GM12865 (cell line): ENCODE results near the gene IL6ST.
A peak's percentile ranks its signal among the peaks of the same experiment; 100 is the strongest.
"Not testable (repeated sequence)": the region's sequence is repeated elsewhere in the genome, so short reads cannot be mapped to it uniquely, and the experiment has no call there.

Source experiments
- DNase-seq: peaks from one replicate; pipeline ENCODE4 v3.0.0; 2010; ENCODE audit warnings: low read depth
- H3K4me3 ChIP-seq: 2 replicates; pipeline ENCODE4 v1.5.1; 2011; ENCODE audit warnings: mild to moderate bottlenecking, low read depth, low read length, control low read depth
- TF ChIP-seq, protein P1 (sequence below): IDR thresholded peaks from 2 replicates; pipeline ENCODE4 v1.5.1; 2011; ENCODE audit warnings: low read length, control low read depth, low read depth, inconsistent platforms; ENCODE audit not compliant: insufficient read depth; ENCODE audit errors: missing control alignments

The IL6ST gene

DNA sequence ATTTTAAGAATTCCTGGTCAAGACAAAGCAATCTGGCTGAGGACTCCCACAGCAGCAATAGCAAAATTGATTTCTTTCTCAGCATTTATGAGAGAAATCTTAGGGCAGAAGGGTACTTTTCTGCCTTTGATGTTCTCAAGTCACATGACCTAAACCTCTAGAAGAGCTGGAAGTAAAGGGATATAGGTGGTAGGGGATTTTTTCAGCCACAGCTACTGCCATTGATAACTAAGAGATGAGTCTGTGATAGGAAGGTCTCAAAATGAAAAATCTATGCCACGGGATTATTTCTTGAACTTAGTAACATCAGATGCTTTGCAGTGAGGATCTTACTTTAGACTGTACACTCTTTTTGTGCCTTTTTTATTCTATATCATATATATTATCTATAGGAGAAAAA is 35.6 kb downstream of the IL6ST start:
- peak; percentile 7 for DNase-seq
- H3K4me3 ChIP-seq, result no peak overlapping the region
- TF ChIP-seq, protein P1, sequence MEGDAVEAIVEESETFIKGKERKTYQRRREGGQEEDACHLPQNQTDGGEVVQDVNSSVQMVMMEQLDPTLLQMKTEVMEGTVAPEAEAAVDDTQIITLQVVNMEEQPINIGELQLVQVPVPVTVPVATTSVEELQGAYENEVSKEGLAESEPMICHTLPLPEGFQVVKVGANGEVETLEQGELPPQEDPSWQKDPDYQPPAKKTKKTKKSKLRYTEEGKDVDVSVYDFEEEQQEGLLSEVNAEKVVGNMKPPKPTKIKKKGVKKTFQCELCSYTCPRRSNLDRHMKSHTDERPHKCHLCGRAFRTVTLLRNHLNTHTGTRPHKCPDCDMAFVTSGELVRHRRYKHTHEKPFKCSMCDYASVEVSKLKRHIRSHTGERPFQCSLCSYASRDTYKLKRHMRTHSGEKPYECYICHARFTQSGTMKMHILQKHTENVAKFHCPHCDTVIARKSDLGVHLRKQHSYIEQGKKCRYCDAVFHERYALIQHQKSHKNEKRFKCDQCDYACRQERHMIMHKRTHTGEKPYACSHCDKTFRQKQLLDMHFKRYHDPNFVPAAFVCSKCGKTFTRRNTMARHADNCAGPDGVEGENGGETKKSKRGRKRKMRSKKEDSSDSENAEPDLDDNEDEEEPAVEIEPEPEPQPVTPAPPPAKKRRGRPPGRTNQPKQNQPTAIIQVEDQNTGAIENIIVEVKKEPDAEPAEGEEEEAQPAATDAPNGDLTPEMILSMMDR, result no peak

DNA sequence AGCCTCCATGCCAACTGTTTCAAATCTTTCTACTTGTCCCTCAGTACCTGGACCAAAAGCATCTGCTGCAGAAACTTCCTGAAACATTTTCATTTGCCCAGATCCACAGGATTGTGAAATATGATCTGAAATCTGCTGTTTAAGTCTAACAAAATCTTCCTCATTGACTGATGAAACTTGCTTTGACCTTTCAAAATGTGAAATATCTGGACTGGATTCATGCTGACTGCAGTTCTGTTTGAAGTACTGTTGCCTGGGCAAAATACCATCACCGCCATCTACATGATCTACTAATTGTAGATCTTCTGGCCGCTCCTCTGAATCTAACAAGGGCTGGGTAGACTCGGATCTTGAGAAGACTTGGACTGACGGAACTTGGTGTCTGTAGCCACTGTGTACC is 53.6 kb downstream of the IL6ST start:
- not testable (repeated sequence) for DNase-seq, H3K4me3 ChIP-seq

DNA sequence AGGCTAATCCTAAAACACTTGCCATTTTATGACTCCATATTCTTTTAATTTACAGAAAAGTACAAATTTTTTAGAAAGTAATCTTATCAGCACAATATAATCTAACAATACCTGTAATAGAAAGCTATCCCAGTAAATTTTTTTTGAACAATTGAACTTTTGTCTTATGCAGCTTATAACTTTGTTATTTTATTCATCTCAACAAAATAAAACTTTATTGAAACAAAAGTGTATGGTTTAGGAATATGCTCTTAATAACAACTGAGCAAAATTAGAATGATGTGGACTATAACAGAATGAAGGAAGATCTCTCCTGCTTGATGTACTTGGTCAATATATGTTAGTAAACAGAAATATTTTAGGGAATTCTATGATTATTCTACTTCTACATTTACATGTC is 57.2 kb downstream of the IL6ST start:
- DNase-seq, H3K4me3 ChIP-seq: not testable (repeated sequence)

DNA sequence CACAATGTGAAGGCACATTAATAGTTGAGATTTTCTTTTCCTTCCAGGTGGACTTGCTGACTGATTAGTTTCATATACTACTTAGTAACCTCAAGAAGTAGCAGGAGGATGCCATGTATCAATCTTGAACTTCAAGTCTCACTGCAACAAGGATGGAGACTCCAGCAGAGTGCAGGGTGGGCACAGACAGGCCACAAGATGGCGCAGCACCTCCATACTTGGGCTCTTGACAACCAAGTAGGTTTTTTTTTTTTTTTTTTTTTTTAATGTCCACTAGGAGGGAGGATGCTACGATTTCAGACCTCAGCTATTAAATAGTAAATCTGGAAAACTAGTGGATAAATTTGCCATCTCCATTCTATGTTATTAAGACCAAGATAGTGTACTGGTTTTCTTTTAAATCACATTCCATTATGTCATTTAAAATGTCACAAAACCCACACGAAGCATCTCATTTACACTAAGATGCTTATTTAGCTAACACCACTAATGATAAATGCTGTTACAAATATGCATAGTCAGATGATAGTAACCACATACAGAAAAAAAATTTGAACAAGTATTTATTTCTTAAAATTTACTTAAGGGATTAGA is 58.6 kb downstream of the IL6ST start:
- TF ChIP-seq, protein P1, result peak; percentile 85
- peak; percentile 90 for DNase-seq
- no peak overlapping the region for H3K4me3 ChIP-seq

DNA sequence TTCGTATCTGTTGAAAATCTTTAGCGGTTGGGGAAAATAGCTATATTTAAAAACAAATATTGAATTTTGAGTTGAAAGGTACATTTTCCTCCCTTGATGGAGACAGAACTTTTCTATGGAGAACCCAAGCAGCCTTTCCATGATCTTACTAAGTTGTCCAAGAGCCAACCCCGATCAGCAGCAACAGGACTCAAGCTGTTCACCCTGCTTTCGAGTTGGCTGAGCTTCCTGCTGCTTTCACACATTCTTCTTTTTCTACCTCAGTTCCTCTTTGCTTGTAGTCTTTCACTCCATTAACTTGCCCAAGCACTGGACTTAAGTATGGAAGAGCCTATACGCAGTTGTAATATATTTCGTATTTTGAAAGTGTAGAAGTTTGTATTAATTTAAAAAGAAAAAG is 59.4 kb downstream of the IL6ST start:
- DNase-seq, result no peak
- H3K4me3 ChIP-seq, result no peak overlapping the region
- TF ChIP-seq, protein P1, result no peak

DNA sequence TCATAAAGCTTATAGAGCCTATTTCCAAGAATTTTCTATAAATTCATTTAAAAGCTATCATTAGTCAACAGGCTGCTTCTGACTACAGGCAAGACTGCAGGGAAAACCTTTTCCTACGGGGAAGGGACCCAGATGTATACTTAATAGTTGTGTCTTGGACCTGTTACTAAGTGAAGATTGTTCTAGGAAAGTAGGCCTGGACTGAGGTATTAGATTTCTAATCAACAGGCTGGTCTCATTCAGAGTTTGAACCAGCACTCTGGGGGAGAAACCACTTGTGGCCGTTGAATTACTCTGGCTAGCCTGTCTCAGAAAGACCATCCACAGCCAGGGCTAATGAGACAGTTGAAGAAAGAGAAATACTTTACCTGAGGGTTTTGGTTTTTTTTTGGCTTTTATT is 60.0 kb downstream of the IL6ST start:
- H3K4me3 ChIP-seq, result no peak overlapping the region
- TF ChIP-seq, protein P1, result no peak
- no peak for DNase-seq

DNA sequence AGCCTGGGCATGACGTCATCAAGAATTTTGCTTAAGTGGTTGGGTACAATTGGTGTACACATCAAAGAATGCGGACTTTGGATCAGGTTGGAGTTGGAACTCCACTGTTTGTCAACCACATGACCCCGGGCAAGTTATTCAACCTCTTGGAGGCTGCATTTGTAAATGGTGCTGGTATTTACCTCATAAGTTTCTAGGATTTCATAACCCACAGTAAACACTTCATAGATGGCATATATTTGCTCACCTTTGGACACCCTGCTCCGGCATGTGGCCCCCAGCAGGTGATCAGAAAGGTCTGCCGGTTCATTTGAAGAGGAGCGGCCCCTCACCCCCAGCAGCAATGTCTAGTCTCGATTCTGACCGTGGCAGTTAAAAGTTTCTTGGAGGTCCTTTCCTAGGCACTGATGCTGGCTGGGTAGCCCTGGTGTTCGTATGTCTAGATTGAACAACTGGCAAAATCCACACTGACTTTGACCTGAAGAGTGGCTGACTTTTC is 60.6 kb downstream of the IL6ST start:
- TF ChIP-seq, protein P1, result no peak
- H3K4me3 ChIP-seq, result no peak overlapping the region
- no peak for DNase-seq

DNA sequence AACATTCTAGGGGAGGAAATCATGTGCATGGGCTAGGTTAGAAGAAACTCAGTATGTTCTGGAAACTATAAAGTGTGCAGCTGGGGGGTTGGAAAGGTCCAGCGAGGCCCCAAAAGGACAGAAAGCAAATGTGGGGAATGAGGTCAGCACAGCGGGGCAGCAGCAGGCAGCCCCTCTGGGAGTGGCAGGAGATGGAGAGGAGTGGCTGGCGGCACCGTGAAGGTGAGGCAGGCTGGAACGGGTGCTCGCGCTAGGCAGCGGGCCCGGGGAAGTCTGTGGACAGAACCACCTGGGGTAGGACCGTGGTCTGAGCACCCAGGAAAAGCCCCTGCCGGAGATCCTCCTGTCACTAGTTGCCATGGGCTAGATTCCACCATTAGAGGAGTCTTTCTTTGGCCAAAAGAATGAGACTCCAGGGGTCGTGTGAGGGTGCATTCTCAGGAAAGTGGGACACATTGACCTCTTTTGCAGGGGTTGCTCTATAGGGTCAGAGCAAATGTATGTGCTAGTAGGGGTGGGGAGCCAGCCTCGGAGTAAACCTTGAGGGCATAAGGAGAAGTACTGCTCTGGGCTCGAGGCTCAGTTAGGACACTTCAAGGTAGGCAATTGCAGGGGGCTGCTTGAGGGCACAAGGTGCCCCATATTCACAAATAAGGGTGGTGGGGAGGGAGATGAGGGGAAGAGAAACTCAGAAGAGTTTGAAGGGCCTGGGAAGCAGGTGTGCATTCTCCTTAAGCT is 61.2 kb downstream of the IL6ST start:
- H3K4me3 ChIP-seq, result no peak overlapping the region
- DNase-seq, result no peak
- TF ChIP-seq, protein P1, result no peak
